ENCODE results near the gene FAM149A. TPM values are rescaled to one million over a fixed set of nuclear protein-coding genes. Genes with fewer than 3 reads are reported as not detected.

Gene FAM149A
- total RNA-seq, 1 donor from 2014 or later = 0.25 TPM

DNA sequence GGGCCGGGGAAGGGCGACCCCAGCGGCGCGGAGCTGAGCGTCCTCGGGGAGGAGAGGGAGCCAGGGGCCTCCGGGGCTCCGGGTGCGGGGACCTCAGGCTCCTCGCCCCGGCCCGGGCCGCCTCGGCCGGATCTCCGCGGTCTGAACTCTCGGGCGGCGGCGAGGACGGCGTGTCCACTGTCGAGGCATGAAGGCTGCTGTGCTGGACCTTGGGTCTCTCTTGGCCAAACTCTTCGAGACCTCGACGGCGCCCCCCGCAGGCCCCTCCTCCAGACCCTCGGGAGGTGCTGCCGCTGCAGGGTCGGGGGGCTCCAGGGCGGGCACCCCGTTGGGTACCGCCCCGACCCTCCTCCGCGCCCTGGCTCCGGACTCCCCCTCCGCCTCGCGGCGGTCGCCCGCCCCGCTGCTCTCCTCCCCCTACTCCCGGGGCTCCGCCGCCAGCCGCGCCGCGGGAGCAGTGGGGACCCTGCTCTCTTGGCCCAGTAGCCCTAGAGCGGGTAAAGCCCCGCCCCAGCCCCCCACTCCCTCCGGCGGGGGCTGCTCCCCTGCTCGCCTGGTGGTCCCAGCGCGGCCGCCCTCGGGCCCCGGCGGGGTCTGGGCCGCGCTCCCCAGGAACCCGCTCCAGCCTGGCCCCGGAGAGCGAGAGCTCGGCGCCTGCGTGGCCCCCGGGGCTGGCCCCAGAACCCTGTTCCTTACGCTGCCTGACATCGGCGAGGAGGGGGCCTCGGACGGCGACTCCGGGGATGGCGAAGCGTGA is 564 bp downstream of the FAM149A start:
- intact Hi-C loops (cut with micrococcal nuclease) = no loop called here

DNA sequence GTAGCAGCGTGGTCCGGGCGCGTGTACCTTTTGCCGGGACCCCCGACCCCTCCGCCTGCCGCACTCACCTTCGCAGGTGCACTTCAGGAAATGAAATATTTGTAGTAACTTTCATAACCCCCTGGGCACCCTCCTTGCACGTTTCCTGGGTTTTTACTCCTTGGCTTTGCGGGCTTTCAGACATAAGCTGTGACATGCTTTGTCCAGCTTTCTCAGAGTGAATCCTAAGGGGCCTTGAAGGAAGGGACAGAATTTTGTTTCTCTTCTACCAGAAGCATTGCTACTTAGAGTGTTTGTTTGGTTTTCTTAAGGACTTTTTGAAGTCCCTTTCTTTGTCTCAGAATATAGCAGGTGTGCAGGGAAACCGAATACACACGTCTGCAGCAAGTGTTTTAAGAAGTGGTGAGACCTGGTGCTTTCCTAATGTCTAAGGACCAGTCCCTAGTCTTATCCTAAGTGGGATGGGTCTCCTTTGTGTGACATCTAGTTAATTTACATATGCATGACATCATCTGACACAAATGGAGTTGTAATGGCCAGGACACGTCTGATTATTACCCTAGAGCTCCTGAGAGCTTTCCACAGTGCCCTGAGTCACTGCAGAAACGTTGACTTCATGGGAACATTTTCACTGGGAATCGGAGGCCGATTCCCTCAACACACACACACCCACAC is 1.3 kb downstream of the FAM149A start:
- intact Hi-C loops (cut with micrococcal nuclease) = no loop called here

DNA sequence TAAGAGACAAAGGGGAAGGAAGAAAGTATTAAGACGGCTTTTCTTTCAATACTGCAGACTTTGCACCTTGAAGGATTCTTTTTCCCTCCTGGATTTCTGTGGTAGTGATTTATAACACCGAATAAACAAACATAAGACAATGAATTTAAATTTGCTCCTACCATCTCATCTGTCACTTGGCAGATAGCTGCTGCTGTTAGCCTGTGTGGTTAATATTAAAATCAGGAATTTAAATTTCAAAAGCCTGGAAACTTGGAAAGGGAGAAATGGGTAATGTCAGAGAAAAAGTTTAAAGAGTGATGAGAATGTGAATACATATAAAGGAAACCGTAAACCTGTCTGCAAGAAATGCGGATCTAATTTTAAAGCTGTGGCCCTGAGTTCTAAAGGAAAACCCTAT is 3.4 kb downstream of the FAM149A start:
- intact Hi-C loops (cut with micrococcal nuclease) = no loop called here

DNA sequence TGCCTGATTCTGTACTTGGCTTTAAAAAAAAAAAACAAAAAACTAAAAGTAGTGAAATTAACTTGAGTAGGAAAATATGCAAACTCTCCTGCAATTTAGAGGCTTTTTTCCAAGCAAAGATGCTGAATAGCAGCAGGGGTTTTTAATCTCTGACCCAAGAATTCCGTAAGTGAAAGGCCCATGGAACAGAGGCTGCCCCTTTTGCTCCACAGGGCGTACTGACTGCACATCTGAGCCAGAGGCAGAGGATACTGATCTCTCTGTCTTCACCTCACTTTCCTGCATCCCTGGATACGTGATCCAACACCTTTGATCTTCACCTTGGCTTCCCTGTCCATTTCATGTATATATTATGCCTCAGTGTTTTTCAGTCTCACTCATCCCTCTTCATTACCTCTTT is 3.9 kb downstream of the FAM149A start:
- intact Hi-C loops (cut with micrococcal nuclease) = no loop called here

DNA sequence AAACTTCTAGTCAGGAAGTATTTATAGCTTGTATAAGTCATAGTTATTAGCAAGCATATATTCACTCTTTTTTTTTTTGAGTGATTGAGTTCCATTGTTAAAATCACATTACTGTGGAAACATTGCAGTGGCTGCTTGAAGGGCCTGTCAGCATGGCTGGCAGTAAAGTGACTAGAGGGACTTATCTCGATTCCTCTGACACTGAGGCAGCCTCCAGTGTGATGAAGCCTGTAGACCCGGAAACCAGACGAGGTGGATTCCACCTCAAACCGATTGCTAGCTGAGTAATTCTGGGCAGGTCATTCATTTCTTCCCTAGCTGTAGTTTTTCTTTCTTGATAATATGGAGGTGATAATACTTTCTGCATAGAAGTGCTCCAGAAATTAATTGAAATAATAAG is 4.7 kb downstream of the FAM149A start:
- intact Hi-C loops (cut with micrococcal nuclease) = no loop called here

DNA sequence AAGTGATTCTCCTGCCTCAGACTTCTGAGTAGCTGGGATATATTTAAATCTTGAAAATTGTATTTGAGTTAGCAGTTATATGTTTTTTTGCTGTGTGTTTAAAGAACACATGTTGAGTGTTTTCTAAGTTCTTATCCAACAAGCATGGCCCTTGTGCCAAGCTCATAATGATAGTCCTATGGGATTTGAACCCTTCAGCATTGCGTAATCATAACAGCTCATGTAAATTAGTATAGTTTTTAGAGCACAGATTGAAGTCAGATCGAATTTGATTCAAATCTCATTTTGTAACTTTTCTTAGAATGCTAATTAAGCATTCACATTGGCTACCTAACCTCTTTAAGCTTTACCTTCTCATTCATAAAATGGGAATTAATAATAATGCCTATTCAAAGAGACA is 12.2 kb downstream of the FAM149A start:
- intact Hi-C loops (cut with micrococcal nuclease) = no loop called here

DNA sequence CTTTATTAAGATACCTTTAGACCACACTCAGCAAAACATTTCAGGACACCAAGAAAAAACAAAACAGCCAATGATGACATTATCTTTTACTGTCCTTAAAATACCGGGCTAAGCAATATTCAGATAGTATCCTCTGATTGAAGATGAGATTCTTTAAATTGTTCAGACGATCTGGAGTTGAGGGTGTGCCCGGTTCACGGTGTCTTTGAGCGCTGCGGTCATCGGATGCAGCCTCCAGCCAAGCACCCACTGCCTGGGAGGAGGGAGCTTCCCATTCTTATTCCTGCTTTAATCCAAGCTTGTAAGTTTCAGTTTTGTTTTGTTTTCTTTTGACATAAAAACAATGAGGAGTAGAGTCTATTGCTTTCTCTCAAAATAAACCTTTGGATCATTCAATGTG is 14.1 kb downstream of the FAM149A start:
- intact Hi-C loops (cut with micrococcal nuclease) = no loop called here

DNA sequence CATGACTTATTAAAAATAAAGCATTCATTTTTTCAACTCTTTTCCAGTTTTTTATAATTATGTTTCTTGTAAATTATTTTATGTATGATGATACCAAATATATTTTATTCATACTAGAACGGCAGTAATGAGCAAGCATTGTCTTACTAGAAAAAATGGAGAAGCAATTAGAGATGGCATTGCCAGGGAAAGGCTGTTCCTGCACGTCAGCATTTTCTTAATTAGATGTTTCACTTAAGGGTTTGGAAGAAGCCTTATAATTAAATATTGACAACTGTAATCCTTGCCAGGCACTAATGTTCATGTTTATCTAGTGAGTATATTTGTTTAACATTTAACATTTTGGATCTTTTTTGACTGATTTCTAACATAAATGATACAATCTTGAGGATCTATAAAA is 16.6 kb downstream of the FAM149A start:
- intact Hi-C loops (cut with micrococcal nuclease) = no loop called here

DNA sequence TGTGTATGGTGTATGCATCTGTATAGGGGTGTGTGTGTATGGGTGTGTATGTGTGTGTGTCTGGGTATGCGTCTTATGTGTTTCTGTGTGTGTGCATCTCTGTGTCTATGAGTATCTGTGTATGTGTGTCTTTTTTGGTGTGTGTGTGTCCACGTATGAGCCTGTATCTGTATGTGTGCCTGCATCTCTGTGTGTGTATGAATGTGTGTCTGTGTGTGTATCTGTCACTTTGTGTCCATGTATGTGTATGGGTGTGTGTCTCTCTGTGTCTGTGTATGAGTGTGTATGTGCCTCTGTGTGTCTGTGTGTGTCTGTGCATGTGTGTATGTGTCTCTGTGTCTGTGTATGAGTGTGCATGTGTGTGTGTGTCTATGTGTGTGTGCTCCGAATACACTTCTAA is 24.3 kb downstream of the FAM149A start:
- intact Hi-C loops (cut with micrococcal nuclease) = no loop called here

DNA sequence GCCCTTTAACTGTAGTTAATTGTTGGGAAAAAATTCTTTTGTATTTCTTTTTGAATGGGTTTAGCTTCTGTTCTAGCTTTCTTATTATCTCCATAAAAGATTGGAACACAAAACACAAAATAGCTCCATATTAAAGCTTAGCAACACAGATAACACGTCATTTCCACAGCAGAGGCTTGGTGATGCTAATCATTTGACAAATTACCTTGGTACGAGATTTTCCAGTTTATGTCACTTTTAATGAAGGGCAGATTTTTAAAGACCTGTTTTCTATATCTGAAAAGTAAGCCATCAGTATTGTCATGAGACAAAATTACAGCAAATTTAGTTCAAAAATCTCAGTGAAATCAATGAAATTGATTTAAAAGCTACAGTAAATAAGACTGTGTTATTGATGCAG is 27.4 kb downstream of the FAM149A start:
- intact Hi-C loops (cut with micrococcal nuclease) = no loop called here

DNA sequence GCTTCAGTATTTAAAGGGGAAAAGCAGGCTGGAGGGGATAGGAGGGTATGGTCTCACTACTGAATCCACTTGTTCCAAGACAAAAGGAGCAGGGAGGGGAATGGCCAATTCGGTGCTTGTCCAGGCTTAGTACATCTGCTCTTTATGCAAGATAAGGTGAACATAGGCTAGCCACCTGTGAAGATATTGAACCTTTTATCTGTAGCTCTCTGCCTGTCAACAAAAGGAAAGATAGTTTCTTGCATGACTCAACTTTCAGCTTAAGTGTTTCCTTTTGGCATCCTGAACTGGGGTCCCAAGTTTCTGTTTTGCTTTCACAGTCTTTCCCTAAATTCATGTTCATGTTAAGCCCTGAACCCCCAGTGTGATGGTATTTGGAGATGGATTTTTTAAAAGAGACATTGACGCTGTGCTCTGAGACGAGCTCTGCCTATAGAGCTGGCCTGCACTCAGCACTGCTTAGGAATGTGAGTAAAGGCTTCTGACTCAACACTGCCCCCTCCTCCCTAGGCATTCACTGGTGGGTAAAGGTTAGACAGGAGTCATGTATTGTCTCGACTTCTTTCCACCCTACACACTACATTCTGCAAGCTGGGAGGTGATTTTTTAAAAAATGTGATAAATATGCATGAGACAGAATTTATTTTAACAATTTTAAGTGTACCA is 28.2 kb downstream of the FAM149A start:
- intact Hi-C loops (cut with micrococcal nuclease) = no loop called here

DNA sequence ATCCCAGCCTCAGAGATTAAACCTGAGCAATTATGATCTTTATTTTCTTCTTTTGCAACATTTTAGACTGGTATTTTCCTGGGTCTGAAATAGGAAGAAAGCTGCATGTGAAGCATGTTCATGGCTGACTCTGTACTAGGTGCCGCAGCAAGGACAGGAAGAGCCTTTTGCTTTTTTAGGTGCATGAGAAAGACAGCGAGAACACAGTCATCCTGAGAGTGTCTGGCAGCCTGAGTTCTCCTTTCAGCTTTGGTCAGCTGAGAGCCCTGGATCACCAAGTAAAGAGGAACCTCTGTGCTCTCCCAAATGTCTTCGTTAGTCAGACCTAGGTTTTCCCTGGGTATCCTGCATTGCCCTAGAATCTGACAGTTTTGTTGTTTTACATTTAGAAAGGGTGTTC is 29.8 kb downstream of the FAM149A start:
- intact Hi-C loops (cut with micrococcal nuclease) = no loop called here

DNA sequence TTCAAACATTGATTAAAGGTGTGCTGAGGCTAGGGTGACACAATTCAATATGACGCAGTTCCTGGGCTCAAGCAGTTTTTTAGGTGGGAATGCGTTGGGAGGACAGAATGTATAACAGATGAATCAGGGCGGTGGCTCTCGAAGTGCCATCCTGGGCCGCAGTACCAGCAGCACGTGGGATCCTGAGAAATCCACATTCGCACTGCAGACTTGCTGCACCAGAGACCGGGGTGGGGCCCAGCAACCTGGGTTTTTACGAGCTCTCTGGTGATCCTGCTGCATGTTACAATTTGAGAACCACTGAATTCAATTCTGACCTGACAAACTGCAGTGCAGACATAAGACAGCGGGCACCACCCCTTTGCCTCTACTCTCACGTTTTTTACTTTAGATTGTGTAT is 30.4 kb downstream of the FAM149A start:
- intact Hi-C loops (cut with micrococcal nuclease) = no loop called here

DNA sequence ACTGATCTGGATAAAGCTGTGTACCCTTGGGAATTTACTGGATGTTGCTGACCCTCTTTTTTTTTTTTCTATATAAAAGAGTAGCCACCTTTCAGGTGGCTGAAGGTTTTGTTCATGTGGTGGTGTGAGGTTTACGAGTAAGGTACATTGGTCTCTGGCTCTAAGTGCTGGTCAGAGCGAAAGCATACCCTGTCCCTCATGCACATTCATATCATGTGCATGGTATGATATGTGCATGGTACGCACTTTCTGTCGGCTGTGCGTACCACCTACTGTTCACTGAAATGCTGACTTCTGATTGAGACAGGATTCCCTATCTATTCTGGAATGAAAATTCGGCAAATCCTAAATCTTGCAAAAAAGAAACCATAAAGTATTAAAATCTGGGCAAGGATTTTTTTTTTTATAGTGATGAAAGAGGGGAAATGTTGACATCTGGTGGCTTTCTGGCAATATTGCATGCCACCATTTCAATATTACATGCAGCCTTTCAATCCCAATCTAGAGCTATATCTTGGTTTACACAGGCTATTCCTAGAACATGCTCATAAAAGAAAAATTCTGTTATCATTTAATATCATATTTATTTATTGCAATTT is 32.8 kb downstream of the FAM149A start:
- intact Hi-C loops (cut with micrococcal nuclease) = loop anchor here (2.0 kb wide), 1 partner anchor 68 kb away; the partner anchor contains the start of gene TLR3

DNA sequence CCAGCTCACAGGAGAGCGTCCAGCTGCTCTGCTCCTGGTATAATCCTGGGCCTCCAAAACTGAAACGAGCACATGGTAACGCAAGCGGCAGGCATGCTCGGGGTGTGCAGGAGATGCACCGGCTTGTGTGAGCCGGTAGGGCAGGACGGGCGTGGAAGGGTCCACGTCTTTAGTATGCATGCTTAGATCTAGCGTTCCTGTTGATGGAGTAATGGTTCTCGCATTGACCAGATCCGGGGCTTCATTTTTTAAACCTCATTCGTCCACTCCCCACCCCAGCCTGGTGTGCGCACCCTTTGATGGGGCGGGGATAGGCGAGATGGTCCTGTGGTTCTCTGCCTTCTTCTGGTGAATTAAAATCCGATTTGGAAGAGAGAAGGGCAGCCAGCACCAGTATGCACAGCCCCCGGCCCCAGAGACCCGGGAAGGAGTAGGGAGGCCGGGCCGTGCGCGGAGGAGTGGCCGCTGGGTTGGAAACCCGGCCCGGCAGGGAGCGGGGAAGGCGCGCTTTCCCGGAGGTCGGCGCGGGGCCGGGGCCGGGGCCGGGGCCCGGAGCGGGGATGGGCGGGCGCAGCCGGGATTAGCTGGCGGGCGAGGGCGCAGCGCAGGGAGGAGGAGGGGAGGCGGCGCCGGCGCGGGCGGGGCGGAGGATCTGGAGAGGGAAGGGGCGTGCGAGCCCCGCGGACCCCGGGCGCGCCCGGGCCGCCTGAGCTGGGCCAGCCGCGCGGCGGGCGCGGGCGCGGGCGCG is 39.9 kb downstream of the FAM149A start:
- intact Hi-C loops (cut with micrococcal nuclease) = loop anchor here (10.0 kb wide), 1 partner anchor 50 kb away; the partner anchor contains the start of gene CYP4V2

DNA sequence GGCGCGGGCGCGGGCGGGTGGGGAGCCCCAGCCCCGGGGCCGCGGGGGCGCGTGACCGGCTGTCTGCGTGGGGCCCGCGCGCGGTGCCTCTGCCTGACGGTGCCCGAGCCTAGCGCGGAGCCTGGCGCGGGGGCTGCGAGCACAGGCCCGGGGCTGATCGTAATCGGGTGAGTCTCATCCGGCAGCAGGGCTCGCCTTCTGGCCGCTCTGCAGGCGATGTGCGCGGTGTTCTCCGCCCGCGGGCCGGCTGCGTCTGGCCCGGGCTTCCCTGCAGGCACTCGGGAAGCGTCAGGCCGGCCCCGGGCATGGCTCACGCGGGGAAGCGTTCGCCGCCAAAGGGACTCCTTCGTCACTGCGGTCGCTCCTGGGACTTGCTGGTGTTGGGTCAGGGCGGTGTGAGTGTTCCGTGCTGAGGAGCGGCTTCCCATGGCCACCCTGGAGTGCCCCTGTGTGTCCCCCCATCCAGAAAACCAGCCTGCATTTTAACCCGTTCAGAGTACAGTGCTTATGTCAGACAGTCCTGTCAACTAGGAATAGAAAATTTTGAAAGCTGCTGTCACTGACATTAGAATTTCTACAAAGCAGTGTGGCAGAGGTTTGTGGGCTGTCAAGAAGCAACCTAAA is 40.6 kb downstream of the FAM149A start:
- intact Hi-C loops (cut with micrococcal nuclease) = loop anchor here (10.0 kb wide), 1 partner anchor 50 kb away; the partner anchor contains the start of gene CYP4V2

DNA sequence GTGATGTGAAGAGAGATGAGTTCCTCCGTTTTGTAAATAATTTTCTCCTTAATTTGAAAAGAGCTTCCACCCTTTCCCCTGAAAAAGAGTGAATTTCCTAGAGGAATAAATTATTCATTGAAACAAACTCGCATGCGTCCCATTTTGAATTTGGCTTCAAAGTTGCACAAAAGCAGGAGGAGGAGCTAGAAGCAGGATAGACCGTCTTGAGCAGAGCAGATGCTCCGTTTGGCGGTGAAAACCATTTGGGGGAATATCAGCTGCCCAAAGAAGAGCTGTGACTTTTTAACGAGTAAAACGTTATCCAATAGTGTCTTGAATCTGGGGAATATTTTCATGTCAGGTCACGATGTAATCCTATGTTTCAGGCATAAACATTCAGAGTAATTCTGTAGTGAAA is 42.0 kb downstream of the FAM149A start:
- intact Hi-C loops (cut with micrococcal nuclease) = loop anchor here (10.0 kb wide), 1 partner anchor 48 kb away; the partner anchor contains the start of gene CYP4V2

DNA sequence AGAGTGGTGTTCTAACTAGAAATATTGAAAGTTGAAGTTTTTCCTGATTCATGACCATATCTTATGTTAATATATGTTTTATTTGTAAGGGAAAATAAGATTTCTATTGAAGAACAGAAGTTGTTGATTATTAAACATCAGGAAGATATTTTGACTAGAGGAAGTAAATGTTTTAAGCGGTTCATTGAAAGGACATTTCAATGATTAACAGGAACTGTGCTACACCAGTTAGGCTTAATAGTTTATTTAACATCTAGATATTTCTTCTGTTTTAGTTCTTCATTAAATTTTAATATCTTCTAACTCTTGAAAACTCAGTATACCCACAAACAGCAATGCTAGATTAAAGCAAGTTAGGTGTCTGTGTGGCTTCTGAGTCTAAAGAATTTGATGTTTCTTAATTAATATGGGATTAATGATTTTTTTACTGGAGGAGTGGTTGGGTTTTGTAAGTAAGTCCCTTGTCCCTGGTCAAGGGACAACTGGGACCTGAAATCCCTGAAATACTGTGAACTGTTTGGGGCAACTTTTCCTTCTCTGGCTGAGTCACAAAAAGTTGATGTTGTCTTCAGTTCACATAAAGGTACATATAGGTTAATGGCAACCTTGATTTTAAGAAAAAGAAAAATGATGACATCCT is 44.0 kb downstream of the FAM149A start:
- intact Hi-C loops (cut with micrococcal nuclease) = loop anchor here (10.0 kb wide), 1 partner anchor 46 kb away; the partner anchor contains the start of gene CYP4V2

DNA sequence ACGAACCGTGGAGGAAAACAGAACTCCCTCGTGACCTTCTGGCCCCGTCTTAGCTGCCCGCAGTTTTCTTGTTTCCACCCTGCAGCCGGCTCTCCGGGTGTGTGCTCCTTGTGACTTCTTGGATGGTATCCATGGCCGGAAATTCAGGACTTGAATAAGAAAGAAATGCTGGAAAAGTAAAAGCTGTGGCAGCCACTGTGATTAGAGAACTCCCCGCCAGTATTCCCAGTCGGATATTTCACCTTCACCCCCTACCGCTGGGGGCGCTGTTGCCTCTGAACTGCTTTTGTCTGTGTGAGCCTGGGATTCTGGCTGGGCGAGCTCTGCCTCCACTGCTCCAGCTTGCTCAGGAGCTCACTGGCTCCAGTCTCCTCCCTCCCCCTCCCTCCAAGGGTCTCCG is 45.4 kb downstream of the FAM149A start:
- intact Hi-C loops (cut with micrococcal nuclease) = loop anchor here (10.0 kb wide), 1 partner anchor 45 kb away; the partner anchor contains the start of gene CYP4V2

DNA sequence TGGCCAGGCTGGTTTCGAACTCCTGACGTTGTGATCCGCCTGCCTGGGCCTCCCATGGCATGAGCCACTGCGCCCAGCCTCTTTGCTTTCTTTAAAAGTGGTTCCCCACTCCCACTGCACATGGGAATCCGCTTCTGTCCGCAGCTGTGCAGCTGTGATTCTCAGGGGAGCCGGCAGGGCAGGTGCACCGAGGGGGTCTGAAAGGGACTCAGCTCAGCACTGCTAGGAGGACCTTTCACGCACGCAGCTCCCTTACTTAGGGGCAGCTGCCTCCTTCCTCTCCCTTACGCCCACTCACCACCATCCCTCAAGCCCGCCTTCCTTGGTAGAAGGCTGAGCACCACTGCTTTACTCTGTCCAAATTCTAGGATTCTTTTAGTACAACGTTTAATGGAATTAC is 46.4 kb downstream of the FAM149A start:
- intact Hi-C loops (cut with micrococcal nuclease) = no loop called here
